Measurements from ENCODE around the gene ACY1.

ACY1 gene

DNA sequence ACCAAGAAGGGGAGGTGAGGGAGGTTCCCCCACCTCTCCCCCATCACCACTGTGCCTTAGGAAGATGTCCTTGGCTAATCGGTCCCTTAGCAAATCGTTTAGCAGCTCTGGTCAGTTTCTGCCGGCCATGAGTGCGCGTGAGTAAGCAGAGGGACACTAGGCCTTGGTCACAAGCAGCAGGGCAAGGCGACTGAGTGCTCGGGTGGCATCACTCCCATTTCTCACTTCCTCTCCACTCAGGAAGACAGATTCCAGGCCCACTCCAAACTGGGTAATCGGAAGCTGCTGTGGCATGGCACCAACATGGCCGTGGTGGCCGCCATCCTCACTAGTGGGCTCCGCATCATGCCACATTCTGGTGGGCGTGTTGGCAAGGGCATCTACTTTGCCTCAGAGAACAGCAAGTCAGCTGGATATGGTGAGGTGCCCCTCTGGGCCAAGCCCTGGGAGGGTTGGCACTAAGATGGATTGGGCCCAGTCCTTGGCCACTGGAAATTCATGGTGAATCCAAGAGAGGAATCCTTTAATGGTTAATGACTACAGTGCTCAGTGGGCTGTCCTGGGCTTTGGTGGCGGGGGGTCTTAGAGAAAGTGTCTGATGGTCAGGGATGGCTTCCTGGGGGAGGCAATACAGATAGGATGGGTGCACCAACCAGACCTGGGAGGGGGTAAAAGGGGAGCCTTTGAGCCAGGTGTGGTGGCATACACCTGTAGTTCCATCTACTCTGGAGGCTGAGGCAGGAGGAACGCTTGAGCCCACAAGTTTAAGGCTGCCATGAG, 37.2 kb upstream of the ACY1 start:
- no peak for DNase-seq (ENCODE audit: insufficient read length, low spot score)
- no peak for FAIRE-seq

GRCh38 chr3:51946796-51947195, 36.5 kb upstream of the ACY1 start:
- FAIRE-seq = no peak

DNA sequence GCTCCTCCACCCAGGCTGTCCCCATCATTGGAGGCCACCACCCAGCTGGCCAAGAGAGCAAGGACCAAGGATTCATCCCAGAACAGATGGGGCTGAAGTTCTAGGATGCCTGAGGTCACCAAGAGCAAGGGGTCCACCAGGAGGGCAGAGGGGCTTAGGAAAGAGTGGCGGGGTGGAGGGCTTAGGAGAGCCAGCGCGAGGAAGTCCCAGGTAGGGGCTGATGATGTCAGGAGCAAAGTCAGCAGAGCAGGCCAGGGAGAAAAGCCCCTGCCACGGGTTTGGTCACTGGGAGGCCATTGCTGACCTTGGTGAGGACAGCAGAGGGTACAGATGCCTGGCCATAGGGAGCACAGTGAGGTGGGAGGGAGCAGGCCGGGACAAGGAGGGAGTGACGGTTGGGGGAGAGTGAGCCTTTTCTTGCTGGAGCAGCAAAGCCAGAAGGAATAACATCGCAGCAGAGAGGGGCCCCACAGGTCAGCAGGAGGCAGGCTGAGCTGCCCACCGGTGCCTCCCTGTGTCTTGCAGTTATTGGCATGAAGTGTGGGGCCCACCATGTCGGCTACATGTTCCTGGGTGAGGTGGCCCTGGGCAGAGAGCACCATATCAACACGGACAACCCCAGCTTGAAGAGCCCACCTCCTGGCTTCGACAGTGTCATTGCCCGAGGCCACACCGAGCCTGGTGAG, 36.0 kb upstream of the ACY1 start:
- DNase-seq (ENCODE audit: insufficient read length, low spot score) = no peak

More at GRCh38 chr3:51946796-51947195, 36.5 kb upstream of the ACY1 start:
- DNase-seq (ENCODE audit: insufficient read length, low spot score) = no peak

DNA sequence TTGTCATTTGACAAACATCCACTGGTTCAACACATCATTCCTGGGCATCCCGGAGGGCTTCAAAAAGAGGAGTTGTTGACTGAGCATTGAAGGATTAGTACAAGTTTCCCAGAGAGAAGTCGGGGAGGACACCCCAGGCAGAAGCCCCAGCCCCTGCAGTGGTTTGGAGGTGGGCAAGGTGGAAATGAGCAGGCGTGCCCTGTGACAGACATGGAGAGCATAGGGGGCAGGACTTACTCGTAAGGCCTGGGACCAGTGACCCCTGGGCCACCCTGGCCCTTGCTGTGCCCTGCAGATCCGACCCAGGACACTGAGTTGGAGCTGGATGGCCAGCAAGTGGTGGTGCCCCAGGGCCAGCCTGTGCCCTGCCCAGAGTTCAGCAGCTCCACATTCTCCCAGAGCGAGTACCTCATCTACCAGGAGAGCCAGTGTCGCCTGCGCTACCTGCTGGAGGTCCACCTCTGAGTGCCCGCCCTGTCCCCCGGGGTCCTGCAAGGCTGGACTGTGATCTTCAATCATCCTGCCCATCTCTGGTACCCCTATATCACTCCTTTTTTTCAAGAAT, 35.2 kb upstream of the ACY1 start:
- no peak for FAIRE-seq

More for the DNA sequence above, 36.0 kb upstream of the ACY1 start:
- FAIRE-seq = no peak

DNA sequence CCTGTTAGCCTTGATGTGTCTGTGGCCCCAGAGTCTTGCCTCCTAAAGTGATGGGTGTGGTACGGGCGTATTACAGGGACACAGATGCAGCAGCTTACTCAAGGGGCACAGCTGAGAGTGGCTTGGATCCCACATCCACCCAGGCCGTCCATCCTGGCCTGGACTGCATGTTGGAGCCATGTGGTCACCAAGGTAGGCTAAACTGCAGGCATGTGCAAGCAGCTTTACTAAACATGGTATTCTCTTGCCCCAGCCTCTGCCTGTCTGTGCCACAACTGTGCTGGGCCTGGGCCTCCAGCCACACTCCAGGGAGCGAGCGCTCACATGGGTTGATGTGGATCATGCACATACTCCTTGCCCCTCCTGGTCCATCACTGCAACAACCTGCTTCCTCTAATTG, 34.2 kb upstream of the ACY1 start:
- FAIRE-seq (no peak), DNase-seq (ENCODE audit: insufficient read length, low spot score) (no peak)

More for the DNA sequence above, 35.2 kb upstream of the ACY1 start:
- DNase-seq (ENCODE audit: insufficient read length, low spot score) = no peak

DNA sequence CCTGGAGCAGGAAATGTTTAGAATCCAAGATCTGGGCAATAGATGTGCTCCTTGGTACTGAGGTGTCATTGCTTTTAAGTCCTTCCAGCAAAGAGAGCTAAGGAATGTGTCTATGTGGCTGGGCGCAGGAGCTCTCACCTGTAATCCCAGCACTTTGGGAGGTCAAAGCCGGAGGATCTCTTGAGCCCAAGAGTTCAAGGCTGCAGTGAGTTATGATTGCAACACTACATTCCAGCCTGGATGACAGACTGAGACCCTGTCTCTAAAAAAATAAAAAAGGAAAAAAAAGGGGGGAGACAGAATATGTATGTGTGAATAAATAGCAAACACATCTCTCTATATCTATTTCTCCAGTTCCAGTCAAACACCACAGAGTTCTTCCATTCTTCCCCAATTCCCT, 32.4 kb upstream of the ACY1 start:
- DNase-seq (ENCODE audit: insufficient read length, low spot score) = no peak
- no peak for FAIRE-seq

GRCh38 chr3:51953445-51953844, 29.9 kb upstream of the ACY1 start:
- DNase-seq (ENCODE audit: insufficient read length, low spot score) = no peak
- no peak for FAIRE-seq

- no peak for DNase-seq (ENCODE audit: insufficient read length, low spot score)
- FAIRE-seq = no peak
Measured at GRCh38 chr3:51954105-51954504, 29.2 kb upstream of the ACY1 start.

DNA sequence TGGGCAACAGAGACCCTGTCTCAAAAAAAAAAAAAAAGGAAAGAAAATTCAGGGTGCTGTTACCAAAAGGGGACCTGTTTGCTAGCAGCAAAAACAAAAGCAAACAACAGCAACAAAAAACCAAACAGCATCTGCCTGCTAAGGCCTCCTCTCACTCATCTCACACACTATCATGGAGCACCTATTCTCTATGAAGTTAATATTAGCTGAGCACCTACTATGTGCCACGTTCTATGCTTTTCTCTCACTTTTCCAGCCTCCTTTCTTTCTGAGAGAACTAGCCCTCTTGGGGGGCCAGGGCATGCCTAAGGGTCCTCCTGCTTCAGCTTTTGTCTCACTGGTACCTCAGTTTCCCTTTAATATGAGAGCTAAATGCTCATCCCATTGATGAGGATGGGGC, 28.6 kb upstream of the ACY1 start:
- DNase-seq (ENCODE audit: insufficient read length, low spot score) = no peak
- no peak for FAIRE-seq

DNA sequence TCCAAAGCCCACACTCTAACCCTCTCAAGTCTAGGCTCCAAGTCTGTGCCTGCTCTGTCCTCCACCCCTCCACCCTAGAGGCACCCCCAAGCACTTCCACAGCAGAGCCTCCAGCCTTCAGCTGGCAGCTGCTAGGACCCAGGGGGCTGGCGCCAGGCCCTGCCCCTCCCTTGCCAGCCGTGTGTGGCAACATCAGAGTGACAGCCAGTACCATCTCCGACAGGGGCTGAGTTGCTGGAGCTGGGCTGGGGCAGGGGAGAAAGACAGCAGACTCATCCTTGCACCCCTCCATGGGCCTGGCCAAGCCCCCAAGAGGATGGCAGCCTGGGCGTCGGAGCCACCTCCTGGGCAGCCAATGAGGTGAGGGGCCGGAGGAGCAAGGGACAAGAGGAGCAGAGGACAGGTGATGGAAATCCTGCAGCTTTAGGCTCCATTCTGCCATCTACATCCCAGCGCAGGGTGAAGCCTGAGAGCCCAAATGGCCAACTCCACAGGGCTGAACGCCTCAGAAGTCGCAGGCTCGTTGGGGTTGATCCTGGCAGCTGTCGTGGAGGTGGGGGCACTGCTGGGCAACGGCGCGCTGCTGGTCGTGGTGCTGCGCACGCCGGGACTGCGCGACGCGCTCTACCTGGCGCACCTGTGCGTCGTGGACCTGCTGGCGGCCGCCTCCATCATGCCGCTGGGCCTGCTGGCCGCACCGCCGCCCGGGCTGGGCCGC, 28.0 kb upstream of the ACY1 start, which contains the start of gene GPR62:
GPR62 (plus strand) TSS at position 207 of the 718 bp plus-strand sequence; CDS start at position 479, 272 bp downstream.
- no peak for FAIRE-seq

DNA sequence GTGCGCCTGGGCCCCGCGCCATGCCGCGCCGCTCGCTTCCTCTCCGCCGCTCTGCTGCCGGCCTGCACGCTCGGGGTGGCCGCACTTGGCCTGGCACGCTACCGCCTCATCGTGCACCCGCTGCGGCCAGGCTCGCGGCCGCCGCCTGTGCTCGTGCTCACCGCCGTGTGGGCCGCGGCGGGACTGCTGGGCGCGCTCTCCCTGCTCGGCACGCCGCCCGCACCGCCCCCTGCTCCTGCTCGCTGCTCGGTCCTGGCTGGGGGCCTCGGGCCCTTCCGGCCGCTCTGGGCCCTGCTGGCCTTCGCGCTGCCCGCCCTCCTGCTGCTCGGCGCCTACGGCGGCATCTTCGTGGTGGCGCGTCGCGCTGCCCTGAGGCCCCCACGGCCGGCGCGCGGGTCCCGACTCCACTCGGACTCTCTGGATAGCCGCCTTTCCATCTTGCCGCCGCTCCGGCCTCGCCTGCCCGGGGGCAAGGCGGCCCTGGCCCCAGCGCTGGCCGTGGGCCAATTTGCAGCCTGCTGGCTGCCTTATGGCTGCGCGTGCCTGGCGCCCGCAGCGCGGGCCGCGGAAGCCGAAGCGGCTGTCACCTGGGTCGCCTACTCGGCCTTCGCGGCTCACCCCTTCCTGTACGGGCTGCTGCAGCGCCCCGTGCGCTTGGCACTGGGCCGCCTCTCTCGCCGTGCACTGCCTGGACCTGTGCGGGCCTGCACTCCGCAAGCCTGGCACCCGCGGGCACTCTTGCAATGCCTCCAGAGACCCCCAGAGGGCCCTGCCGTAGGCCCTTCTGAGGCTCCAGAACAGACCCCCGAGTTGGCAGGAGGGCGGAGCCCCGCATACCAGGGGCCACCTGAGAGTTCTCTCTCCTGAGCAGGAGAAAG, 27.2 kb upstream of the ACY1 start:
- DNase-seq (ENCODE audit: insufficient read length, low spot score) = peak; percentile 65
- no peak for FAIRE-seq

More for the DNA sequence above, 28.0 kb upstream of the ACY1 start, which contains the start of gene GPR62:
- no peak for DNase-seq (ENCODE audit: insufficient read length, low spot score)

DNA sequence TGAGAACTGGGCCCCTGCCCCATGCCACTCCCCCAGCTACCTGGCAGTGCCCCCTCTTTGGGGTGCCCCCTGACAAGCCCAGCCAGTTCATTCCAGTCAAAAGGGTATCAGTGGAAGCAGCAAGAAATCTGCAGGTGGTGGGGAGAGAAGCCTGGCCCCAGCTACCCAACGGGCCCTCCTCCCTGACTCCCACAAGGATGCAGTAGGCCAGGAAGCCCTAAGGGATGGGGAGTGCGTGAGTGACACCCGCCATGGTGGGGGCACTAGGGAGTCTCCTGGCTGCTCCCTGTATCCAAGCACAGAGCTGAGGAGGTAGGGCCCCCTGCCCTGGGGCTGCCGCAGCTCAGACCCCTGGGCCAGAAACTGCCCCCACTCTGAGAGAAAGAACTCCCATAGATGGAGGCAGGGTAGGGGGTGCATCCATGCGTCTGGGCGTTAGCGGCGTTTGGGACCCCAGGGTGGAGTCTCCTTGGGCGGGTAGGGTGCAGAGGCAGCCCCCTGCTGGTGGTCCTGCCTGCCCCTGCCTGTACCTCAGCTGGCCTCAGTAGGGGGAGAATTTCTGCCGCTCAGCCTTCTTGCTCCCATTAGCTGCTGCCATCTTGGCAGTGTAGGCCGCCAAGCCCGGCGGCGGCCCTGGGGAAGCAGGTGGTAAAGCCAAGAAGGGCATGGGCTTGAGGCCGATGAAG, 25.7 kb upstream of the ACY1 start:
- no peak for FAIRE-seq
- DNase-seq (ENCODE audit: insufficient read length, low spot score) = no peak

DNA sequence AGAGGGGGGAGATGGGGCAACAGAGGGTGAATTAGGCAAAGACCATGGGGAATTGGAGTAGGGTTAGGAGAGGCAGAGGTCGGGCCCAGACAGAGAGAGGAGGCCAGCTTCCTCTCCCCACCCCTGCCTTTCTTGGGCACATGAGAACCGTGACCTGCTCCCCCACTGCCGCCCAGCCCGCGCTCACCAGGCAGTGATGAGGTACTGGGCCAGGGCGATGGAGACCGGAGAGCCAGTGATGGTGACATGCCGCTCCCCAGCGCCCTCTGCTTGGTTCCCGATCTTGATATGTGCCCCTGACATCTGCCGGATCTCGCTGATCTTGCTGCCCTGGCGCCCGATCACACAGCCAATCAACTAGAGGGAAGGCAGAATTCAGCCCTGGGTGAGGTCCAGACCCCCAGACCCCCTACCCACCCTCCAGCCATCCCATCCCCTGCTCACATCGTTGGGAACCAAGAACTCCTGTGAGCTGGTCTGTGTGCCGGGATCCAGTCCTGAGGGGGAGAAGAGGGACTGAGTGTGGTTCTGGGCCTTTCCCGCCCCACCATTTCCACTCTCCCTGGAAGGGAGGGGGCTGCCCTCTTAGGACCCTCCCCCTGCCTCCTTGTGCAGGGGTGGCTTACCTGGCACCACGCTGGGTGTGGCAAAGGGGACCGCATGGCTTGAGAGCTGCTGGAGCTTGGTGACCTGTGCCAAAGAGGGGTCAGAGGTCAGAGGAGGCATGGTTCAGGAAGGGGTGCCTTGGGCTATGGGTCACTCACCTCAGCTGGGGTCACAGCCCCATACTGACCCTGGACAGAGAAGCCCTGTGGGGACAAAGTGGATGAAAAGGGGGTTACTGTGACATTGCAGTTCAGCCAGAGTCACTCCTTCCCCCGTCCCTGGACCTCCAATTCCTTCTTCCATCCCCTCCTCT, 24.5 kb upstream of the ACY1 start:
- no peak for DNase-seq (ENCODE audit: insufficient read length, low spot score)
- no peak for FAIRE-seq

DNA sequence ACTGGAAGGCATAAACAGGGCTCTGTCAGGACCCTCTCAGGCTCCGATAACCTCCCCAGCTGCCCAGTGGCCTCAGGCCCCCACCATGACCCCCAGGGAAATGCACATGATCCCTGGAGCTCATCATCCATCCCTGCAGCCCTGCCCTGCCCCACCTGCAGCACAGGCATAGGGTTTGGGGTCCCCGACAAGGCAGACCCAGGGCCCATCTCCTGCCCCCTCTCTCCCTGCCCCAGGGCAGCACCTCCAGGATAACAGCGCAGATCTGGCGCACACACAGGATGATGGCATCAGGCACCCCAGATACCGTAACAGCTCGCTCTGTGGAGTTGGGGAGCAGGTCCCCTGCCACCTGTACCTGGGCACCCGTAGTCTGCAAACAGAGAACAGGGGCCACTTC, 23.7 kb upstream of the ACY1 start:
- DNase-seq (ENCODE audit: insufficient read length, low spot score) (no peak), FAIRE-seq (no peak)

DNA sequence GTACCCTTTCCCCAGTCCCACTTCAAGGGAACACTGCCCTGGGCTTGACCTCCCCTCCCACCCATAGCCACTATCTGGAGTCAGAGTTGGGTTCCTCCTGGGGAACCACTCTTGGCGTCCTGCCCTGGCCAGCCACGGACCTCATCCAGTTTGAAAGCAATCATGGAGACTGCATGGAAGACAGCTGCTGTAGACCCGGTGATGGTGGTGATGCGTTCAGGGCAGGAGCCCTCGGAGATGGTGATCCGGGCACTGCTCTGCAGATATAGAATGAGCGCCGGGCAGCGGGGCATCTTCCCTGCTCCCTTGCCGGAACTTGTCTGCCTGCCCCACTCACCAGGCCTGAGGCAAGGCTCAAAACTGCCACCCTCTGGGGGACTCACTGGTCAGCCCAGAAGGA, 22.9 kb upstream of the ACY1 start:
- FAIRE-seq = no peak
- DNase-seq (ENCODE audit: insufficient read length, low spot score) = no peak

- no peak for DNase-seq (ENCODE audit: insufficient read length, low spot score)
- no peak for FAIRE-seq
Measured at GRCh38 chr3:51961011-51961410, 22.3 kb upstream of the ACY1 start.

- DNase-seq (ENCODE audit: insufficient read length, low spot score) (no peak), FAIRE-seq (no peak)
Measured at GRCh38 chr3:51961602-51962569, 21.4 kb upstream of the ACY1 start.

Measured in GM19239 (cell line).